IMR-90 (cell line): ENCODE measurements around the gene DPF1. TPM values are rescaled to one million over a fixed set of nuclear protein-coding genes. Genes with fewer than 3 reads are reported as not detected.

Source experiments
- ATAC-seq: fragments of 200-7000 bp; cut with Tn5 transposase; 2 replicates; pipeline ENCODE4 v1.9.1; 2020; ENCODE audit warnings: low read depth, mild to moderate bottlenecking, moderate library complexity
- BruUV-seq: library from RNA; stranded (reverse); fragments of 400-500 nt; replicated peaks from 2 replicates; lab custom pipeline; 2021; lab: Mats Ljungman, UMichigan
- CTCF ChIA-PET: fragments of 300-600 bp; formaldehyde crosslinking; extraction: SDS; loops from one replicate; lab custom pipeline; 2021; ENCODE audit warnings: antibody characterized with exemption; lab: Yijun Ruan, JAX
- POLR2A ChIA-PET: fragments of 300-600 bp; sonication (Branson Sonifier 250); formaldehyde crosslinking; loops from one replicate; lab custom pipeline; 2022; ENCODE audit warnings: antibody characterized with exemption; ENCODE audit not compliant: unreplicated experiment; lab: Charles Lee
- DNase-seq: peaks from one replicate; pipeline ENCODE4 v3.0.0; 2013
- H2AFZ ChIP-seq: replicated peaks from 2 replicates; pipeline ENCODE3; 2013; ENCODE audit warnings: low read length, mild to moderate bottlenecking; ENCODE audit not compliant: poor library complexity
- H2AK5ac ChIP-seq: 2 replicates; pipeline ENCODE4 v1.6.1; 2013; ENCODE audit warnings: low read depth, low read length, inconsistent platforms
- H2AK9ac ChIP-seq: replicated peaks from 2 replicates; pipeline ENCODE3; 2013; ENCODE audit warnings: mild to moderate bottlenecking, low read depth, low read length, moderate library complexity; ENCODE audit not compliant: poor library complexity
- H2BK120ac ChIP-seq: 2 replicates; pipeline ENCODE4 v1.6.1; 2013; ENCODE audit warnings: low read depth, low read length, inconsistent platforms
- H2BK15ac ChIP-seq: 3 replicates; pipeline ENCODE4 v1.6.1; 2013; ENCODE audit warnings: low read depth, low read length, inconsistent platforms
- H2BK20ac ChIP-seq: 2 replicates; pipeline ENCODE4 v1.6.1; 2013; ENCODE audit warnings: low read depth, mild to moderate bottlenecking, inconsistent platforms, low read length, moderate library complexity
- H2BK5ac ChIP-seq: 2 replicates; pipeline ENCODE4 v1.6.1; 2013; ENCODE audit warnings: mild to moderate bottlenecking, low read depth, low read length, inconsistent platforms; ENCODE audit not compliant: poor library complexity, severe bottlenecking
- H3K14ac ChIP-seq: replicated peaks from 2 replicates; pipeline ENCODE4 v1.6.1; 2013; ENCODE audit warnings: low read depth, low read length, inconsistent platforms
- H3K18ac ChIP-seq: 2 replicates; pipeline ENCODE4 v1.6.1; 2013; ENCODE audit warnings: low read depth, low read length, control low read depth
- H3K23ac ChIP-seq: 2 replicates; pipeline ENCODE4 v1.6.1; 2013; ENCODE audit warnings: low read depth, low read length, inconsistent platforms
- H3K27ac ChIP-seq: 2 replicates; pipeline ENCODE4 v1.5.1; 2013; ENCODE audit warnings: mild to moderate bottlenecking, control low read depth, low read length; ENCODE audit not compliant: insufficient read depth
- H3K27me3 ChIP-seq: 2 replicates; pipeline ENCODE4 v1.6.1; 2013; ENCODE audit warnings: low read length; ENCODE audit not compliant: control insufficient read depth, insufficient read depth
- H3K36me3 ChIP-seq: 2 replicates; pipeline ENCODE4 v1.6.1; 2013; ENCODE audit warnings: low read length, mixed read lengths; ENCODE audit not compliant: control insufficient read depth, insufficient read depth
- H3K4ac ChIP-seq: 2 replicates; pipeline ENCODE4 v1.6.1; 2013; ENCODE audit warnings: low read depth, low read length, inconsistent platforms
- H3K4me1 ChIP-seq: 2 replicates; pipeline ENCODE4 v1.6.1; 2013; ENCODE audit warnings: low read length, mixed read lengths; ENCODE audit not compliant: control insufficient read depth, insufficient read depth
- H3K4me2 ChIP-seq: 2 replicates; pipeline ENCODE4 v1.6.1; 2013; ENCODE audit warnings: low read depth, mild to moderate bottlenecking, control low read depth, low read length, moderate library complexity
- H3K4me3 ChIP-seq: 2 replicates; pipeline ENCODE4 v1.5.1; 2013; ENCODE audit warnings: low read depth, mild to moderate bottlenecking, control low read depth, low read length, moderate library complexity; ENCODE audit not compliant: insufficient read depth
- H3K56ac ChIP-seq: 2 replicates; pipeline ENCODE4 v1.6.1; 2013; ENCODE audit warnings: low read length, inconsistent platforms; ENCODE audit not compliant: insufficient read depth; ENCODE audit errors: extremely low read depth
- H3K79me1 ChIP-seq, 2 experiments: 2 replicates each; pipeline ENCODE4 v1.6.1; 2013; ENCODE audit warnings: low read length in 2 of 2, inconsistent platforms in 1 of 2, low read depth in 1 of 2
- H3K9ac ChIP-seq: 2 replicates; pipeline ENCODE4 v1.6.1; 2013; ENCODE audit warnings: low read depth, low read length, control low read depth
- H3K9me1 ChIP-seq: 2 replicates; pipeline ENCODE4 v1.6.1; 2013; ENCODE audit warnings: low read length, inconsistent platforms; ENCODE audit not compliant: insufficient read depth
- H3K9me3 ChIP-seq: 2 replicates; pipeline ENCODE4 v1.6.1; 2013; ENCODE audit warnings: low read length; ENCODE audit not compliant: control insufficient read depth, insufficient read depth
- H4K20me1 ChIP-seq: 2 replicates; pipeline ENCODE4 v1.6.1; 2013; ENCODE audit warnings: low read length, inconsistent platforms; ENCODE audit not compliant: insufficient read depth
- H4K5ac ChIP-seq: 2 replicates; pipeline ENCODE4 v1.6.1; 2013; ENCODE audit warnings: mild to moderate bottlenecking, low read depth, low read length, control low read depth
- H4K8ac ChIP-seq, 2 experiments: 2 replicates each; pipeline ENCODE4 v1.6.1; 2013; ENCODE audit warnings: low read depth in 2 of 2, low read length in 2 of 2, control low read depth in 1 of 2, inconsistent platforms in 1 of 2
- H4K91ac ChIP-seq: 2 replicates; pipeline ENCODE4 v1.6.1; 2013; ENCODE audit warnings: low read depth, low read length, inconsistent platforms; ENCODE audit not compliant: insufficient read depth
- BHLHE40 ChIP-seq: fragments of 150-350 bp; IDR thresholded peaks from 2 replicates; pipeline ENCODE4 v1.6.1; 2016; ENCODE audit warnings: mild to moderate bottlenecking, low read depth, low read length
- CEBPB ChIP-seq: IDR thresholded peaks from 2 replicates; pipeline ENCODE4 v1.6.1; 2012; ENCODE audit warnings: low read depth, low read length, improper control_type of control experiment
- CHD1 ChIP-seq: IDR thresholded peaks from 2 replicates; pipeline ENCODE4 v1.6.1; 2012; ENCODE audit warnings: low read depth, low read length, improper control_type of control experiment
- MAZ ChIP-seq: IDR thresholded peaks from 2 replicates; pipeline ENCODE4 v1.6.1; 2012; ENCODE audit warnings: low read depth, mild to moderate bottlenecking, low read length, improper control_type of control experiment, moderate library complexity, borderline replicate concordance
- MXI1 ChIP-seq: IDR thresholded peaks from 2 replicates; pipeline ENCODE4 v1.6.1; 2012; ENCODE audit warnings: low read depth, mild to moderate bottlenecking, low read length, moderate library complexity, borderline replicate concordance
- NFE2L2 ChIP-seq: fragments of 150-350 bp; IDR thresholded peaks from 2 replicates; pipeline ENCODE4 v1.6.1; 2016; ENCODE audit warnings: low read depth, mild to moderate bottlenecking, low read length
- POLR2A ChIP-seq: IDR thresholded peaks from 2 replicates; pipeline ENCODE4 v1.6.1; 2012; ENCODE audit warnings: mild to moderate bottlenecking, low read depth, low read length
- RAD21 ChIP-seq: IDR thresholded peaks from 2 replicates; pipeline ENCODE4 v1.6.1; 2012; ENCODE audit warnings: low read length, improper control_type of control experiment
- RCOR1 ChIP-seq: IDR thresholded peaks from 2 replicates; pipeline ENCODE4 v1.6.1; 2012; ENCODE audit warnings: mild to moderate bottlenecking, low read length, improper control_type of control experiment; ENCODE audit not compliant: insufficient replicate concordance
- RFX5 ChIP-seq: IDR thresholded peaks from 2 replicates; pipeline ENCODE4 v1.8.0; 2012; ENCODE audit warnings: low read depth, mild to moderate bottlenecking, low read length, moderate library complexity
- SMC3 ChIP-seq: fragments of 150-350 bp; IDR thresholded peaks from 2 replicates; pipeline ENCODE4 v1.6.1; 2016; ENCODE audit warnings: low read depth, mild to moderate bottlenecking, antibody characterized with exemption, low read length, moderate library complexity
- WGBS, 2 experiments: methylation state at CpG; one replicate each; pipeline versions ENCODE4 v1.1.5 to v1.1.7; 2013; ENCODE audit warnings: missing lambda C conversion rate in 2 of 2; ENCODE audit not compliant: insufficient read length in 1 of 2; ENCODE audit errors: extremely low coverage in 2 of 2; 5-methylcytosine and 5-hydroxymethylcytosine counted together
- dilution Hi-C: fragments of 300-500 bp; cut with HindIII; formaldehyde crosslinking; loops from one replicate; pipeline ENCODE4 v1.14.3; 2018; ENCODE audit warnings: low sequenced_read_pairs; ENCODE audit not compliant: unreplicated experiment
- in situ Hi-C: fragments of 300-500 bp; cut with MboI; formaldehyde crosslinking; loops from 3 replicates; pipeline ENCODE4 v1.14.3; 2019; ENCODE audit warnings: low sequenced_read_pairs, inconsistent platforms, mixed read lengths
- intact Hi-C: fragments of 100-400 bp; cut with micrococcal nuclease; formaldehyde crosslinking; loops from 2 replicates; pipeline ENCODE4 v1.10.0; 2022
- polyA plus RNA-seq, 3 experiments: library from polyadenylated mRNA; depleted of rRNA; stranded (reverse); fragments of >200 nt; gene quantifications; 2 replicates each; pipeline ENCODE4 v1.2.3, GENCODE V29; 2012; ENCODE audit warnings: low replicate concordance in 1 of 3
- total RNA-seq: library from RNA; depleted of rRNA; stranded (reverse); fragments of >200 nt; gene quantifications from 2 replicates; pipeline ENCODE4 v1.2.3, GENCODE V29; 2012

Gene DPF1
- total and polyA plus RNA-seq, 2 of the 4 experiments (the other 2 are of a cell fraction) = 3.2 to 5.5 TPM

DNA sequence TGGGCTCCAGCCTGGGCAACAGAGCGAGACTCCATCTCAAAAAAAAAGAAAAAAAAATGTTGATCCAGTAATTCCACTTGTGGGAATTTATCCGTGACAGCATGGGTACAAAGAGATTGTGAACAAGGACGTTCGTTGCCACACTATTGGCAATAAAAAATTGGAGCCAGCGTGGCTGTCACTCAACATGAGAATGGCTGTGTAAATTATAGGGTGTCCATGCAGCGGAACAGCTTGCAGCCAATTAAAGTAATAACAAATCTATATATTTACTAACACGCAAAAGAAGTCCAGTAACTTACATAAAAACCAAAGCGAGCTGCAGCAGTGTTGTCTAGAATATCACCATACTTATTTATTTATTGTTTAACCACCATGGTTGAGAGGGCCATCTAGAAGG, 19.3 kb downstream of the DPF1 start:
- CTCF ChIA-PET = no interaction called here
- Histone ChIP-seq H2BK120ac (no peak overlapping the region), H3K9me1 (no peaks in the 10 kb centered on the region), H3K23ac (no peak overlapping the region), H4K20me1 (peaks cover 4% of the 10 kb centered on the region; the same call in 1 of the 2 replicates), H3K27me3 (no peaks in the 10 kb centered on the region), H3K4me1 (peaks cover 2% of the 10 kb centered on the region), H3K14ac (no peak overlapping the region), H4K5ac (no peak overlapping the region), H2AFZ (no peak overlapping the region), H3K9me3 (no peaks in the 10 kb centered on the region), H3K56ac (no peak overlapping the region), H3K4me2 (no peak overlapping the region), H3K18ac (no peak overlapping the region), H2AK5ac (no peak overlapping the region), H4K8ac (no peak overlapping the region), H3K36me3 (peaks cover 17% of the 10 kb centered on the region), H3K79me1 (no peaks in the 10 kb centered on the region), H2BK20ac (no peak overlapping the region), H2BK15ac (no peak overlapping the region), H3K4ac (no peak overlapping the region), H2AK9ac (no peak overlapping the region), H4K91ac (no peak overlapping the region), H2BK5ac (no peak overlapping the region), H3K27ac (no peak overlapping the region), H3K4me3 (no peak overlapping the region), H3K9ac (no peak overlapping the region)
- in situ Hi-C loops = no loop called here
- intact Hi-C loops = no loop called here
- ATAC-seq (no peak), DNase-seq (no peak)
- WGBS, 2 experiments = 100% methylated on average over 1 of the region's 8 CpGs; no CpG with 5 or more reads in 1 of the 2 experiments
- TF ChIP-seq MXI1 = no peak
- no peak for TF ChIP-seq CEBPB
- no peak for TF ChIP-seq MAZ
- TF ChIP-seq RCOR1 = no peak
- TF ChIP-seq RFX5 = no peak
- TF ChIP-seq BHLHE40 = no peak
- no peak for TF ChIP-seq CHD1
- TF ChIP-seq SMC3 = no peak
- TF ChIP-seq NFE2L2 = no peak
- no peak for TF ChIP-seq RAD21
- TF ChIP-seq POLR2A = no peak
- BruUV-seq = no TSS peak
- POLR2A ChIA-PET = no interaction called here
- dilution Hi-C loops = no loop called here
